ENCODE results near the gene HOXB8.

GRCh38 chr17:48582750-48583069, 32.4 kb downstream of the HOXB8 start:
- TF ChIP-seq CTCF (IDR thresholded peaks at IDR 0.05; ENCODE audit: poor library complexity, severe bottlenecking) (no peak), RAD21 (conservative IDR thresholded peaks at IDR 0.05) (no peak)

All from neural cell (in vitro differentiated cells).